Kidney epithelial cell (primary cell): Measurements from ENCODE around the gene CBX5. TPM values are rescaled to one million over a fixed set of nuclear protein-coding genes. Genes with fewer than 3 reads are reported as not detected.
A peak's percentile ranks its signal among the peaks of the same experiment; 100 is the strongest.

Experiments used
- DNase-seq: peaks from one replicate; pipeline ENCODE4 v3.0.0-alpha.2; 2010; ENCODE audit warnings: low read depth
- H3K27me3 ChIP-seq: 2 replicates; pipeline ENCODE4 v1.6.0; 2011; ENCODE audit warnings: low read length; ENCODE audit not compliant: control insufficient read depth, insufficient read depth
- H3K36me3 ChIP-seq: 2 replicates; pipeline ENCODE4 v1.5.1; 2011; ENCODE audit warnings: low read length; ENCODE audit not compliant: control insufficient read depth, insufficient read depth
- H3K4me3 ChIP-seq: 2 replicates; pipeline ENCODE4 v1.5.1; 2011; ENCODE audit warnings: low read depth, mild to moderate bottlenecking, control low read depth, low read length
- CTCF ChIP-seq: IDR thresholded peaks from 2 replicates; pipeline ENCODE4 v1.5.1; 2011; ENCODE audit warnings: mild to moderate bottlenecking, moderate library complexity, low read length, control low read depth, inconsistent platforms; ENCODE audit not compliant: insufficient read depth, poor library complexity, severe bottlenecking
- total RNA-seq: library from RNA; depleted of rRNA; stranded (reverse); fragments of >200 nt; gene quantifications from 2 replicates; pipeline ENCODE4 v1.2.3, GENCODE V29; 2015

CBX5 gene
- total RNA-seq, 1 donor from 2014 or later = 63.8 TPM

- no peak for DNase-seq
- Histone ChIP-seq H3K27me3 (peaks cover 14% of the 10 kb centered on the region), H3K36me3 (no peaks in the 10 kb centered on the region), H3K4me3 (no peak overlapping the region)
- no peak for TF ChIP-seq CTCF
These were observed 69.5 kb downstream of the CBX5 start for GRCh38 chr12:54210400-54210790.

- Histone ChIP-seq H3K36me3 (no peaks in the 10 kb centered on the region), H3K4me3 (no peak overlapping the region), H3K27me3 (peaks cover 20% of the 10 kb centered on the region)
- no peak for TF ChIP-seq CTCF
- DNase-seq = no peak
These were observed 71.3 kb downstream of the CBX5 start for GRCh38 chr12:54208591-54208990.

GRCh38 chr12:54207539-54208294, 72.2 kb downstream of the CBX5 start:
- H3K36me3 ChIP-seq = no peaks in the 10 kb centered on the region
- H3K4me3 ChIP-seq = no peak overlapping the region
- DNase-seq = no peak
- peaks cover 25% of the 10 kb centered on the region for H3K27me3 ChIP-seq
- TF ChIP-seq CTCF = peak; percentile 98

- DNase-seq = no peak
- Histone ChIP-seq H3K27me3 (peaks cover 23% of the 10 kb centered on the region), H3K4me3 (no peak overlapping the region), H3K36me3 (no peaks in the 10 kb centered on the region)
- TF ChIP-seq CTCF = no peak
These were observed 73.1 kb downstream of the CBX5 start for GRCh38 chr12:54206791-54207190.

- no peak overlapping the region for H3K4me3 ChIP-seq
- peaks cover 20% of the 10 kb centered on the region for H3K27me3 ChIP-seq
- no peak for DNase-seq
- no peak for TF ChIP-seq CTCF
- no peaks in the 10 kb centered on the region for H3K36me3 ChIP-seq
These were observed 75.6 kb downstream of the CBX5 start for GRCh38 chr12:54204316-54204715.

GRCh38 chr12:54201001-54201794, 78.7 kb downstream of the CBX5 start:
- Histone ChIP-seq H3K27me3 (peaks cover 18% of the 10 kb centered on the region), H3K36me3 (no peaks in the 10 kb centered on the region), H3K4me3 (no peak overlapping the region)
- peak; percentile 96 for TF ChIP-seq CTCF
- no peak for DNase-seq
